ENCODE measurements around the gene SPSB2. TPM values are rescaled to one million over a fixed set of nuclear protein-coding genes. Genes with fewer than 3 reads are reported as not detected.
A peak's percentile ranks its signal among the peaks of the same experiment; 100 is the strongest.
"Not testable (repeated sequence)": the region's sequence is repeated elsewhere in the genome, so short reads cannot be mapped to it uniquely, and the experiment has no call there.

SPSB2 gene
- total RNA-seq, 1 donor from 2014 or later = 4.1 TPM

DNA sequence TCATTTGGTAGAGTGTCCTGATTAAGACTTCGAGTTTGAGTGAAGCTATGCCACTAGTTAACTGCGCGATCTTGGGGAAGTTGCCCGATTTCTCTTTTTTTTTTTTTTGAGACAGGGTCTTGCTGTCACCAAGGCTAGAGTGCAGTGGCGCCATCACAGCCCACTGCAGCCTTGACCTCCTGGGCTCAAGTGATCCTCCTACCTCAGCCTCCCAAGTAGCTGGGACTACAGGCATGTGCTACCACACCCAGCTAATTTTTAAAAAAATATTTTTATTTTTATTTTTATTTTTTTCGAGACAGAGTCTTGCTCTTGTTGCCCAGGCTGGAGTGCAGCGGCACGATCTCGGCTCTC, 889 bp upstream of the SPSB2 start:
- peaks cover 46% of the 10 kb centered on the region for H3K4me1 Mint-ChIP-seq (ENCODE audit: low read depth)
- intact Hi-C loops (cut with micrococcal nuclease); H3K9me3 Mint-ChIP-seq; DNase-seq (ENCODE audit: low spot score); H3K27me3 Mint-ChIP-seq (ENCODE audit: low read depth): not testable (repeated sequence)
- peak overlapping the region; percentile 83 for H3K27ac Mint-ChIP-seq
- H3K4me3 Mint-ChIP-seq (ENCODE audit: low read depth) = peak overlapping the region; percentile 92
- H3K36me3 Mint-ChIP-seq (ENCODE audit: low read depth) = peaks cover 60% of the 10 kb centered on the region

DNA sequence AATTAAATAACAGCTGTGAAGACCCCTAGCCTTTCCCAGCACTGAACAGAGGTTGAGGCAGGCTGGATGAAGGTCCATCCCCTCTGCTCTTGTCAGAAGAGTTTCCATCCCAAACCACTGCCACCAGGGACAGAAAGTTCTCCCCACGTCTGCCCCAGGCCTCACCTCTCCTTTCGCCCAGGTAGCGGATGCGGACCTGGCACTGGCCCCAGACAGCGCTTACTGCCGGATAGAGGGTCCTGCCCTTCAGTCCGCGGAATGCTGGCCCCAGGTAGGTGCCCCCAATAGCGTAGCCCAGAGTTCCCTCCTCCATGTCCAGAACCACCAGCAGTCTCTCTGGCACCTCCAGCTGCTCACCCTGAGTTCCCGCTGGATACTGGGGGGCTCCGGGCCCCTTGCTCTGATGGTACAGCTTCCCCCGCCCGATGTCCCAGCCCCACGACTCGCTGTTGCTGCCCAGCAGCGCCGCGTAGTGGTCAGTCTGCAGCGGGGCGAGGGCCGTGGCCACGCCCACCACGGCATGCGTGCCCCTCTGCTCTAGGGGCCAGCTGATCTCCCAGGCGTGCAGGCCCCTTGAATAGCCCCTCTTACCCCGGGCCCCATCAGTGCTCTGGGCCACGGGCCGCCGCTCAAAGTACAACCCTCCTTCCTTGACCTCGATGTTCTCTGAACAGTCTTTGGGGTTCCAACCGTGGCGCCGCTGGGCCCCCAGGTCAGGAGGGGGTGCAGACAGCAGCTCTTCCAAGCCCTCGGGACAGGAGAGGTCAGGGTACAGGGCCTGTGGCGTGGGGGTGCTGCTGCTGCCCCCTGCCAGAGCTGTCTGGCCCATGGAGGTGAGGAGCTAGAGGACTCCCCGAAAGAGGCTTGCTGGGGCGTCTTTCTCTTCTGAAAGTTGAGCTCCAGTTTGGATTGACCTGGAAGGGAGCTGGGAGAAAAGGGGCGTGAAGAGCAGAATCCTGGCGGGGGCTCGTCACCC, 742 bp downstream of the SPSB2 start:
- peak; percentile 83 for DNase-seq (ENCODE audit: low spot score)
- no peaks in the 10 kb centered on the region for H3K27me3 Mint-ChIP-seq (ENCODE audit: low read depth)
- H3K9me3 Mint-ChIP-seq = no peaks in the 10 kb centered on the region
- intact Hi-C loops (cut with micrococcal nuclease) = loop anchor here (1.0 to 2.0 kb wide), 5 partner anchors 19 to 80 kb away; partner anchors contain the start of genes ENO2, LRRC23 and USP5
- H3K36me3 Mint-ChIP-seq (ENCODE audit: low read depth) = peaks cover 72% of the 10 kb centered on the region
- H3K4me1 Mint-ChIP-seq (ENCODE audit: low read depth) = peaks cover 53% of the 10 kb centered on the region
- H3K27ac Mint-ChIP-seq = peak overlapping the region; percentile 84
- peak overlapping the region; percentile 92 for H3K4me3 Mint-ChIP-seq (ENCODE audit: low read depth)

- H3K4me3 Mint-ChIP-seq (ENCODE audit: low read depth) = peak overlapping the region; percentile 92
- H3K27ac Mint-ChIP-seq = peak overlapping the region; percentile 84
- peaks cover 71% of the 10 kb centered on the region for H3K36me3 Mint-ChIP-seq (ENCODE audit: low read depth)
- H3K4me1 Mint-ChIP-seq (ENCODE audit: low read depth) = peaks cover 59% of the 10 kb centered on the region
- DNase-seq (ENCODE audit: low spot score) = peak; percentile 45
- no peaks in the 10 kb centered on the region for H3K27me3 Mint-ChIP-seq (ENCODE audit: low read depth)
- H3K9me3 Mint-ChIP-seq = no peaks in the 10 kb centered on the region
- intact Hi-C loops (cut with micrococcal nuclease) = no loop called here
Observed at GRCh38 chr12:6871052-6871957, 1.8 kb downstream of the SPSB2 start.

- H3K27ac Mint-ChIP-seq = peak overlapping the region; percentile 60
- H3K4me3 Mint-ChIP-seq (ENCODE audit: low read depth) = peak overlapping the region; percentile 92
- H3K27me3 Mint-ChIP-seq (ENCODE audit: low read depth); DNase-seq (ENCODE audit: low spot score); H3K9me3 Mint-ChIP-seq; intact Hi-C loops (cut with micrococcal nuclease): not testable (repeated sequence)
- peaks cover 71% of the 10 kb centered on the region for H3K36me3 Mint-ChIP-seq (ENCODE audit: low read depth)
- peaks cover 55% of the 10 kb centered on the region for H3K4me1 Mint-ChIP-seq (ENCODE audit: low read depth)
Observed at GRCh38 chr12:6870304-6870703, 2.8 kb downstream of the SPSB2 start.

DNA sequence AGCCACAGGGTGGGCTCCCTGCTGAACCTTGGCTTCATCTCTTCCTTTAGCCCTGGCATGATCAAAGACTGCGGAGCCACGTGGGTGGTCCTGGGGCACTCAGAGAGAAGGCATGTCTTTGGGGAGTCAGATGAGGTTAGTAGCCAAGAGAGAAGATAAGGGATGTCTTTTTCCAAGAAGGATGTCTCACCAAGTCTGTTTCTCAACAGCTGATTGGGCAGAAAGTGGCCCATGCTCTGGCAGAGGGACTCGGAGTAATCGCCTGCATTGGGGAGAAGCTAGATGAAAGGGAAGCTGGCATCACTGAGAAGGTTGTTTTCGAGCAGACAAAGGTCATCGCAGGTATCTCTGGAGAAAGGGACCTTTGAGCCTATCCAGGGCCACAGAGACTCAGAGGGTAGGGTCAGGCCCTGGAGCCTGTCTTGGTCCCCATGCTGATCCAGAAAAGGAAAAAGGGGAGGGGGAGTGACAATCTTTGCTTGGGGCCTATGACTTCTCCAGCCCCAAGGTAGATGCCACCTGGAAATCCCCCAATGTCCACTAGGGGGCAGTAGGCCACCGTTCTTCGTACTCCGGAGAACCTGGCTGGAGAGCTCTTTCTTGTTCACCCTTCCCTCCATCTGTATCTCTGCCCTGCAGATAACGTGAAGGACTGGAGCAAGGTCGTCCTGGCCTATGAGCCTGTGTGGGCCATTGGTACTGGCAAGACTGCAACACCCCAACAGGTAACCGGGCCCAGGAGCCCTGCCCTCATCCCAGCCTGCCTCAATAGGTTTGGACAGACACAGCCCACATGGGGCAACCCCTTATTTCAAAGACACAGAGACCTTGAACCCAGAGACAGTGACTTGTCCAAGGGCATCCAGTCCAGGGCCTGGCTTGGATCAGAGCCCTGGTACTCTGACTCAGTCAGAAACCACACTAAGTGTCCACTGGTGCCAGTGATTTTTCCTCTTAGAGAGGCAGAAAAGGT, 3.8 kb downstream of the SPSB2 start:
- intact Hi-C loops (cut with micrococcal nuclease) = no loop called here
- Mint-ChIP-seq H3K4me1 (ENCODE audit: low read depth) (peaks cover 50% of the 10 kb centered on the region), H3K27ac (peak overlapping the region; percentile 84), H3K36me3 (ENCODE audit: low read depth) (peaks cover 72% of the 10 kb centered on the region), H3K9me3 (no peaks in the 10 kb centered on the region), H3K27me3 (ENCODE audit: low read depth) (no peaks in the 10 kb centered on the region), H3K4me3 (ENCODE audit: low read depth) (peak overlapping the region; percentile 92)
- DNase-seq (ENCODE audit: low spot score) = peak; percentile 79

- Mint-ChIP-seq H3K27me3 (ENCODE audit: low read depth) (no peaks in the 10 kb centered on the region), H3K36me3 (ENCODE audit: low read depth) (peaks cover 81% of the 10 kb centered on the region), H3K4me1 (ENCODE audit: low read depth) (peaks cover 47% of the 10 kb centered on the region), H3K27ac (peak overlapping the region; percentile 84), H3K4me3 (ENCODE audit: low read depth) (peak overlapping the region; percentile 92), H3K9me3 (no peaks in the 10 kb centered on the region)
- intact Hi-C loops (cut with micrococcal nuclease) = no loop called here
- no peak for DNase-seq (ENCODE audit: low spot score)
Observed at GRCh38 chr12:6868211-6869048, 4.7 kb downstream of the SPSB2 start.

DNA sequence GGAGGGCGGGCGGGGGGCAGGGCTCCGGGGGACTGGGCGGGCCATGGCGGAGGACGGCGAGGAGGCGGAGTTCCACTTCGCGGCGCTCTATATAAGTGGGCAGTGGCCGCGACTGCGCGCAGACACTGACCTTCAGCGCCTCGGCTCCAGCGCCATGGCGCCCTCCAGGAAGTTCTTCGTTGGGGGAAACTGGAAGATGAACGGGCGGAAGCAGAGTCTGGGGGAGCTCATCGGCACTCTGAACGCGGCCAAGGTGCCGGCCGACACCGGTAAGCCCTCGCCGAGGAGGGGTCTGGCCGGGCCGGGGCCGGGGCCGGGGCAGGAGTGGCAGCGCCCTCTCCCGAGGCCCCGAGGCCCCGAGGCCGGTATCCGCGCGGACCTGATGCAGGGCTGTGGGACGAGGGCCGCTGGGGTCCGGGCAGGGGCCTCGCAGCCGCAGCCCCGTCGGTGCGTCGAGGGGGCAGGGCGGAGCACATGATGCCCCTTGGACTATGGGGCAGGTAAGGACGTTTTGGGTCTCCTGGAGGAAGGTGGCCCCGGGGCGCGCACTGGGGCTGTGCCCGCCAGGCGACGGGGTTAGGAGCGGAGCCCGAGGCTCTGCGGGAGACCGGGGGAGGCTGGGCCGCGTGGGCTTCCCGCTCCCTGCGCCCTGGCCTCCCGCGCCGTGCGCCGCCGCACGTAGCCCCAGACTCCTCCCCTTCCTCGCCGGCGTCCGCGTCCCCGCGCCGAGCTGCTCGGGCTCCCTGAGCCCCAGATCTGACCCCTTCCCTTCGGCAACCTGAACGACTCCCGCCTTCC, 5.5 kb downstream of the SPSB2 start, which contains the start of gene TPI1:
TSS of gene TPI1 (plus strand) at position 119 of the 798 bp plus-strand sequence. CDS start at position 155, 36 bp downstream.
- DNase-seq (ENCODE audit: low spot score) = peak; percentile 76
- Mint-ChIP-seq H3K27ac (peak within 1 kb of the TSS; percentile 97), H3K9me3 (no peaks in the 10 kb centered on the region), H3K4me1 (ENCODE audit: low read depth) (peaks cover 46% of the 10 kb centered on the region), H3K4me3 (ENCODE audit: low read depth) (peak within 1 kb of the TSS; percentile 95), H3K27me3 (ENCODE audit: low read depth) (no peaks in the 10 kb centered on the region), H3K36me3 (ENCODE audit: low read depth) (peaks cover 81% of the 10 kb centered on the region)
- intact Hi-C loops (cut with micrococcal nuclease) = loop anchor here (1.0 kb wide), 1 partner anchor 15 kb away; the partner anchor contains the start of gene USP5

GRCh38 chr12:6866920-6867412, 6.1 kb downstream of the SPSB2 start:
- peaks cover 41% of the 10 kb centered on the region for H3K4me1 Mint-ChIP-seq (ENCODE audit: low read depth)
- H3K27ac Mint-ChIP-seq = peak overlapping the region; percentile 97
- intact Hi-C loops (cut with micrococcal nuclease) = loop anchor here (1.0 kb wide), 1 partner anchor 15 kb away; the partner anchor contains the start of gene USP5
- H3K4me3 Mint-ChIP-seq (ENCODE audit: low read depth) = peak overlapping the region; percentile 95
- no peaks in the 10 kb centered on the region for H3K27me3 Mint-ChIP-seq (ENCODE audit: low read depth)
- DNase-seq (ENCODE audit: low spot score) = no peak
- H3K9me3 Mint-ChIP-seq = no peaks in the 10 kb centered on the region
- peaks cover 81% of the 10 kb centered on the region for H3K36me3 Mint-ChIP-seq (ENCODE audit: low read depth)

- peak overlapping the region; percentile 95 for H3K4me3 Mint-ChIP-seq (ENCODE audit: low read depth)
- no peaks in the 10 kb centered on the region for H3K9me3 Mint-ChIP-seq
- DNase-seq (ENCODE audit: low spot score) = no peak
- intact Hi-C loops (cut with micrococcal nuclease) = no loop called here
- peaks cover 36% of the 10 kb centered on the region for H3K4me1 Mint-ChIP-seq (ENCODE audit: low read depth)
- no peak overlapping the region for H3K27ac Mint-ChIP-seq
- H3K27me3 Mint-ChIP-seq (ENCODE audit: low read depth) = no peaks in the 10 kb centered on the region
- H3K36me3 Mint-ChIP-seq (ENCODE audit: low read depth) = peaks cover 80% of the 10 kb centered on the region
Observed at GRCh38 chr12:6866163-6866919, 6.8 kb downstream of the SPSB2 start.

GRCh38 chr12:6865307-6865706, 7.8 kb downstream of the SPSB2 start:
- H3K4me3 Mint-ChIP-seq (ENCODE audit: low read depth); intact Hi-C loops (cut with micrococcal nuclease); H3K9me3 Mint-ChIP-seq; DNase-seq (ENCODE audit: low spot score); H3K27me3 Mint-ChIP-seq (ENCODE audit: low read depth); H3K27ac Mint-ChIP-seq: not testable (repeated sequence)
- H3K4me1 Mint-ChIP-seq (ENCODE audit: low read depth) = peaks cover 26% of the 10 kb centered on the region
- peaks cover 80% of the 10 kb centered on the region for H3K36me3 Mint-ChIP-seq (ENCODE audit: low read depth)

All from activated T-helper 2 cell treated with anti-CD3 and anti-CD28 coated beads, Interferon-gamma antibody, Interleukin-2, Interleukin-4, amounts not matched to agents 10 μg/mL and 5 μg/mL and 100 μg/mL, durations not matched to agents 14 hours and 24 hours and 36 hours (primary cell).